MV-4-11 (cell line): ENCODE results near the gene ZBTB45.
"Not testable (repeated sequence)": the region's sequence is repeated elsewhere in the genome, so short reads cannot be mapped to it uniquely, and the experiment has no call there.

Experiments used
- DNase-seq: peaks from one replicate; lab custom pipeline; 2025; lab: John Stamatoyannopoulos, UW

The ZBTB45 gene

GRCh38 chr19:58474997-58475713, 44.5 kb downstream of the ZBTB45 start:
- DNase-seq, result no peak

DNA sequence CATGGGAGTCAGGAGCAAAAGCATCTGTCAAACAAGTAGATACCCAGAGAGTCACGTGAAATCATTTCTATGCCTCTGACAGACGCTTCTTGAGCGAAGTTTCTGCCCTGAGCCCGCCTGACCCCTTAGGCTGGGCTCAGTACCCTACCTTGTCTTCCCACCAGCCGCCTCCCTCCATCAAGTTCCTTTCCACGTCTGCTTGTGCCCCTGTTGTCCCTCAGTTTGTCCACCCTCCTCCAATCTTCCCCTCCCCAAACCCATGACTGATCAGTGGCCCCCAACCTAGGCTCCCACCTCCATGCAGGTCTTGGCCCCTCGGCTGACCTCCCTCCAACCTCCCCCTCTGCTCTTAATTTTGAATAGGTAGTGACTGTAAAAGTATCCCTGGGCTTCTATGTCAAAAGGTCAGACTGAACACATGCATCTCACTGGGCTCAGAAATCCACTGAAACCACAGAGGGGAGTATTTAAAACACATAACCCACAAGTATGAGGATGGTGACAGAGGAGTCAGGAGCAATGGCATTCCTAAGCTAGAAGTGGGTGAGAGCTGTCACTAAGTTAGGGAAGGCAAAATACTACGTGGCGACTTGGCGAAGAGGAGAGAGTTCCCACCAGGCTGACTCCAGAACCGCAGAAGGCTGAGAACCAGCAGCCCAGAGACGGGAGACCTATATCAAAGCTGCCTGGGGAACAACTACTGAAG, 45.2 kb downstream of the ZBTB45 start:
- peak; percentile 58 for DNase-seq

- no peak for DNase-seq
Measured at GRCh38 chr19:58473775-58474174, 45.8 kb downstream of the ZBTB45 start.

DNA sequence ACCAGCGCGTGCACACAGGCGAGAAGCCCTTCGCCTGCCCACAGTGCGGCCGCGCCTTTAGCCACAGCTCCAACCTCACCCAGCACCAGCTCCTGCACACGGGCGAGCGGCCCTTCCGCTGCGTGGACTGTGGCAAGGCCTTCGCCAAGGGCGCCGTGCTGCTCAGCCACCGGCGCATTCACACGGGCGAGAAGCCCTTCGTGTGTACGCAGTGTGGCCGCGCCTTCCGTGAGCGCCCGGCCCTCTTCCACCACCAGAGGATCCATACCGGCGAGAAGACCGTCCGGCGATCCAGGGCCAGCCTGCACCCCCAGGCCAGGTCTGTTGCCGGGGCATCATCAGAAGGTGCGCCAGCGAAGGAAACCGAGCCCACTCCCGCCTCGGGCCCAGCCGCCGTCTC, 47.9 kb downstream of the ZBTB45 start:
- DNase-seq, result no peak

GRCh38 chr19:58470837-58471543, 48.6 kb downstream of the ZBTB45 start:
- DNase-seq, result not testable (repeated sequence)

GRCh38 chr19:58469241-58470013, 50.2 kb downstream of the ZBTB45 start:
- DNase-seq, result no peak

DNA sequence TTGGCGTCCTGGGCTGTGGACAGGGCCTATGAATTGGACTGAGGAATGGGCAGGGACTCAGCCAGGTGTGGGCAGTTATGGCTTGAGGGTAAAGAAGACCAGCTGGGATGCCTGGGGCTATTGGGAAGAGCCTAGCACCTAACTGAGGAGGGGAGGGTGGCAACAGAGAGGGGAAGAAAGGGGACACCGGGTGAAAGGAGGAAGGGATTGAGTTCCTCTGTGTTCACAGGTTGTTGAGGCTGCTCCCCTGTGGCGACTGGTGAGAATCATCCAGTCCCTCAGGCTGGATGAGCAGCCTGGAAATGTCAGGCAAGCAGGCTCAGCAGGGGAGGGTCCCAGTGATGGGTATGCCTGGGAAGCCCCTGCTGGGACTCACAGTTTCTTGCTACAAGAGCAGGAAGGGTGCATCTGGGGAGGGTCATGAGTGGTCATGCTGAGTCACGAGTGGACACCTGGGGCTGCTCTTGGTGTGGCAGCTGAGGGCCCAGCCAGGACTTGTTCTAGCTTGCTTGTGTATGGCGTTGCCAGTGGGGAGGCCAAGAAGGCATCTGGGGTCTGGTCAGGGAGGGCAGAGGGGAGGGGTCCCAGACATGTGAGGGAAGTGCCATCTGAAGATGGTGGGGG, 51.3 kb downstream of the ZBTB45 start:
- no peak for DNase-seq

- DNase-seq, result peak; percentile 98
Measured at GRCh38 chr19:58466760-58467589, 52.6 kb downstream of the ZBTB45 start, which contains the start of gene ZNF324. Gene ZNF324 (plus strand): TSS chr19:58467080. CDS start chr19:58469186, 2,106 bp downstream.

DNA sequence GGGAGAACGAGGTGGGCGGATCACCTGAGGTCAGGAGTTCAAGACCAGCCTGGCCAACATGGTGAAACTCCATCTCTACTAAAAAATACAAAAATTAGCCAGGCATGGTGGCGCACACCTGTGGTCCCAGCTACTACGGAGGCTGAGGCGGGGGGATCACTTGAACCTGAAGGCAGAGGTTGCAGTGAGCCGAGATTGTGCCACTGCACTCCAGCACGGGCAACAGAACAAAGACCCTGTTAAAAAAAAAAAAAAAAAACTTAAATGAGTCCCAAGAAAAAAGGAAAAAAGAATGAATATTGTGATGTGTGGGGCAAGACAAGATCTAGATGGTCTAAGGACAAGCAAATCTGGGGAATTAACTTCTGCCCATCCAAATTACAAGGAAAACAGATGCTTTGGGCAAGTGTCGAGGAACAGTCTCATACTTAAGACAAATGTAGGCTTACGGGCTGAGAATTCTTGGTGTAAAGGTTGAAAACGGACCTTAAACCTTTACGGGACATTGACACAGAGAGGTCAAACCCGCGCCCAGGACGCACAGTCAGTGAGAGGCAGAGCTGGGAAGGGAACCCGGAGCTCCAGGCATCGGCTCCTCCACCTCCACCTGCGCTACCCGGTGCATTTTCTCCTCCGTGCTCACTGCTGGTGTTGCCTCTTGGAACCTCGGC, 53.4 kb downstream of the ZBTB45 start:
- DNase-seq, result no peak
